ENCODE measurements around the gene CTAGE4.

DNA sequence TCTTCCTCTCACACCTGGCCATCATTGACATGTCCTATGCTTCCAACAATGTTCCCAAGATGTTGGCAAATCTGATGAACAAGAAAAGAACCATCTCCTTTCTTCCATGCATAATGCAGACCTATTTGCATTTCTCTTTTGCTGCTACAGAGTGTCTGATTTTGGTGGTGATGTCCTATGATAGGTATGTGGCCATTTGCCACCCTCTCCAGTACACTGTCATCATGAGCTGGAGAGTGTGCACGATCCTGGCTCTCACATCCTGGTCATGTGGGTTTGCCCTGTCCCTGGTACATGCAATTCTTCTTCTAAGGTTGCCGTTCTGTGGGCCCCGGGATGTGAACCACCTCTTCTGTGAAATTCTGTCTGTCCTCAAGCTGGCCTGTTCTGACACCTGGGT is 41.1 kb upstream of the CTAGE4 start:
- TF ChIP-seq POLR2A (IDR thresholded peaks at IDR 0.05), result no peak
- TF ChIP-seq, protein P1, sequence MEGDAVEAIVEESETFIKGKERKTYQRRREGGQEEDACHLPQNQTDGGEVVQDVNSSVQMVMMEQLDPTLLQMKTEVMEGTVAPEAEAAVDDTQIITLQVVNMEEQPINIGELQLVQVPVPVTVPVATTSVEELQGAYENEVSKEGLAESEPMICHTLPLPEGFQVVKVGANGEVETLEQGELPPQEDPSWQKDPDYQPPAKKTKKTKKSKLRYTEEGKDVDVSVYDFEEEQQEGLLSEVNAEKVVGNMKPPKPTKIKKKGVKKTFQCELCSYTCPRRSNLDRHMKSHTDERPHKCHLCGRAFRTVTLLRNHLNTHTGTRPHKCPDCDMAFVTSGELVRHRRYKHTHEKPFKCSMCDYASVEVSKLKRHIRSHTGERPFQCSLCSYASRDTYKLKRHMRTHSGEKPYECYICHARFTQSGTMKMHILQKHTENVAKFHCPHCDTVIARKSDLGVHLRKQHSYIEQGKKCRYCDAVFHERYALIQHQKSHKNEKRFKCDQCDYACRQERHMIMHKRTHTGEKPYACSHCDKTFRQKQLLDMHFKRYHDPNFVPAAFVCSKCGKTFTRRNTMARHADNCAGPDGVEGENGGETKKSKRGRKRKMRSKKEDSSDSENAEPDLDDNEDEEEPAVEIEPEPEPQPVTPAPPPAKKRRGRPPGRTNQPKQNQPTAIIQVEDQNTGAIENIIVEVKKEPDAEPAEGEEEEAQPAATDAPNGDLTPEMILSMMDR (IDR thresholded peaks at IDR 0.05), result no peak
- TF ChIP-seq EP300 (IDR thresholded peaks at IDR 0.05), result no peak

Data from upper lobe of left lung (tissue), 4 donors.